ENCODE measurements around the gene MGLL.

GRCh38 chr3:127819086-127819485, 3.2 kb downstream of the MGLL start:
- no peak for TF ChIP-seq CTCF (IDR thresholded peaks at IDR 0.05; ENCODE audit: low read length)
- TF ChIP-seq EZH2 (optimal IDR thresholded peaks at IDR 0.05; ENCODE audit: low read depth, low read length), result no peak

Measured in MM.1S (cell line).